WI38 (cell line): ENCODE measurements around the gene CTNND2.

Experiments
- H3K4me3 ChIP-seq: 2 replicates; pipeline ENCODE4 v1.5.1; 2011; ENCODE audit warnings: low read depth, mild to moderate bottlenecking, control low read depth, low read length
- CTCF ChIP-seq: IDR thresholded peaks from 2 replicates; pipeline ENCODE4 v1.5.1; 2012; ENCODE audit warnings: low read depth, mild to moderate bottlenecking, control low read depth, low read length

Gene CTNND2

GRCh38 chr5:11922394-11922793 lies 18.1 kb upstream of the CTNND2 start:
- TF ChIP-seq CTCF = no peak
- no peak overlapping the region for H3K4me3 ChIP-seq

- no peak for TF ChIP-seq CTCF
- no peak overlapping the region for H3K4me3 ChIP-seq
Measured at GRCh38 chr5:11918463-11919045, 14.3 kb upstream of the CTNND2 start.

GRCh38 chr5:11909471-11909870 lies 5.2 kb upstream of the CTNND2 start:
- TF ChIP-seq CTCF = no peak

GRCh38 chr5:11906497-11906896 lies 2.3 kb upstream of the CTNND2 start:
- no peak overlapping the region for H3K4me3 ChIP-seq
- no peak for TF ChIP-seq CTCF

More at GRCh38 chr5:11909471-11909870, 5.2 kb upstream of the CTNND2 start:
- no peak overlapping the region for H3K4me3 ChIP-seq

- TF ChIP-seq CTCF = no peak
- H3K4me3 ChIP-seq = no peak overlapping the region
Measured at GRCh38 chr5:11905206-11905605, 960 bp upstream of the CTNND2 start.

- no peak overlapping the region for H3K4me3 ChIP-seq
- TF ChIP-seq CTCF = no peak
Measured at GRCh38 chr5:11903614-11904264, 507 bp downstream of the CTNND2 start.

- no peak for TF ChIP-seq CTCF
- H3K4me3 ChIP-seq = no peak overlapping the region
Measured at GRCh38 chr5:11903121-11903613, 1.1 kb downstream of the CTNND2 start.
